GM19238 (cell line): ENCODE data around the gene SHROOM1.
"Not testable (repeated sequence)": the region's sequence is repeated elsewhere in the genome, so short reads cannot be mapped to it uniquely, and the experiment has no call there.

Experiments
- DNase-seq: peaks from one replicate; pipeline ENCODE4 v3.0.0; 2011; ENCODE audit warnings: low spot score; ENCODE audit not compliant: insufficient read length

The SHROOM1 gene

GRCh38 chr5:132830436-132831094, at the start of gene SHROOM1:
Gene SHROOM1, minus strand, starts transcription at chr5:132830647. Its CDS starts 4,507 bp downstream, at chr5:132826140.
- DNase-seq = peak; percentile 62

GRCh38 chr5:132877938-132878337, 47.5 kb upstream of the SHROOM1 start:
- DNase-seq = no peak

GRCh38 chr5:132877466-132877865, 47.0 kb upstream of the SHROOM1 start:
- DNase-seq = no peak

- no peak for DNase-seq
Measured at GRCh38 chr5:132876020-132876759, 45.7 kb upstream of the SHROOM1 start.

- no peak for DNase-seq
Measured at GRCh38 chr5:132873930-132874271, 43.5 kb upstream of the SHROOM1 start.

GRCh38 chr5:132873119-132873929, 42.9 kb upstream of the SHROOM1 start, which contains the start of gene LEAP2:
Gene LEAP2, plus strand, starts transcription at chr5:132873668. Its CDS starts 27 bp downstream, at chr5:132873695.
- no peak for DNase-seq

GRCh38 chr5:132872788-132873118, 42.3 kb upstream of the SHROOM1 start:
- no peak for DNase-seq

- DNase-seq = no peak
Measured at GRCh38 chr5:132871459-132872284, 41.2 kb upstream of the SHROOM1 start.

- no peak for DNase-seq
Measured at GRCh38 chr5:132870801-132871200, 40.4 kb upstream of the SHROOM1 start.

GRCh38 chr5:132868754-132869153, 38.3 kb upstream of the SHROOM1 start:
- no peak for DNase-seq

- DNase-seq = peak; percentile 17
Measured at GRCh38 chr5:132867046-132867451, 36.6 kb upstream of the SHROOM1 start.

- DNase-seq = peak; percentile 93
Measured at GRCh38 chr5:132866342-132867045, 36.0 kb upstream of the SHROOM1 start, which contains the start of the genes GDF9 and UQCRQ. Gene GDF9, minus strand, starts transcription at chr5:132866469. Its CDS starts 1,936 bp downstream, at chr5:132864533. Gene UQCRQ, plus strand, starts transcription at chr5:132866642. Its CDS starts 240 bp downstream, at chr5:132866882.

GRCh38 chr5:132865668-132866341, 35.4 kb upstream of the SHROOM1 start:
- DNase-seq = peak; percentile 7

- no peak for DNase-seq
Measured at GRCh38 chr5:132860742-132861141, 30.3 kb upstream of the SHROOM1 start.

- no peak for DNase-seq
Measured at GRCh38 chr5:132859889-132860437, 29.5 kb upstream of the SHROOM1 start.

- no peak for DNase-seq
Measured at GRCh38 chr5:132856011-132856410, 25.6 kb upstream of the SHROOM1 start.

- DNase-seq = not testable (repeated sequence)
Measured at GRCh38 chr5:132854992-132855391, 24.5 kb upstream of the SHROOM1 start.

GRCh38 chr5:132854301-132854700, 23.9 kb upstream of the SHROOM1 start:
- DNase-seq = no peak

GRCh38 chr5:132853790-132854189, 23.3 kb upstream of the SHROOM1 start:
- DNase-seq = no peak
